OCI-LY3 (cell line): ENCODE measurements around the gene C7orf57.

Source experiments
- H2AFZ ChIP-seq: fragments of 200-600, 300-600 bp; shearing (Covaris generic); 2 replicates; pipeline ENCODE4 v1.6.0; 2014; ENCODE audit warnings: antibody characterized with exemption, low read depth, low read length
- H3K27ac ChIP-seq: fragments of 200-600, 300-600 bp; sonication (generic); 2 replicates; pipeline ENCODE4 v1.5.1; 2014; ENCODE audit warnings: mild to moderate bottlenecking, low read length, moderate library complexity, mixed read lengths
- H3K27me3 ChIP-seq: fragments of 200-600, 300-600 bp; sonication (generic); 2 replicates; pipeline ENCODE4 v1.6.1; 2014; ENCODE audit warnings: low read depth, low read length, mixed read lengths
- H3K36me3 ChIP-seq: fragments of 200-600, 300-600 bp; sonication (generic); replicated peaks from 2 replicates; pipeline ENCODE3; 2014; ENCODE audit warnings: low read depth, low read length, mixed read lengths
- H3K4me1 ChIP-seq: fragments of 300-600, 200-600 bp; sonication (generic); 2 replicates; pipeline ENCODE4 v1.6.1; 2014; ENCODE audit warnings: low read length, mixed read lengths
- H3K4me2 ChIP-seq: fragments of 200-600, 300-600 bp; sonication (generic); 2 replicates; pipeline ENCODE4 v1.6.1; 2014; ENCODE audit warnings: low read length, mixed read lengths
- H3K4me3 ChIP-seq: fragments of 300-600, 200-600 bp; sonication (generic); 2 replicates; pipeline ENCODE4 v1.5.1; 2014; ENCODE audit warnings: antibody characterized with exemption, mild to moderate bottlenecking, low read length, moderate library complexity
- H3K79me2 ChIP-seq: fragments of 300-600, 200-600 bp; shearing (Covaris generic); 2 replicates; pipeline ENCODE4 v1.6.1; 2014; ENCODE audit warnings: mild to moderate bottlenecking, low read length, mixed read lengths
- H3K9ac ChIP-seq: fragments of 300-600, 200-600 bp; shearing (Covaris generic); 2 replicates; pipeline ENCODE4 v1.6.0; 2014; ENCODE audit warnings: mild to moderate bottlenecking, low read length, moderate library complexity
- H3K9me3 ChIP-seq: fragments of 200-600, 300-600 bp; shearing (Covaris generic); 2 replicates; pipeline ENCODE4 v1.6.1; 2014; ENCODE audit warnings: low read length, mixed read lengths; ENCODE audit not compliant: insufficient read depth
- H4K20me1 ChIP-seq: fragments of 200-600, 300-600 bp; sonication (generic); 2 replicates; pipeline ENCODE4 v1.6.1; 2016; ENCODE audit warnings: low read length, mixed read lengths; ENCODE audit not compliant: insufficient read depth
- CTCF ChIP-seq: fragments of 200-600, 300-600 bp; sonication (generic); IDR thresholded peaks from 2 replicates; pipeline ENCODE4 v1.5.1; 2014; ENCODE audit warnings: antibody characterized with exemption, low read length, low read depth
- EZH2phosphoT487 ChIP-seq: fragments of 200-600 bp; shearing (Covaris generic); IDR thresholded peaks from 2 replicates; pipeline ENCODE4 v1.6.1; 2018; ENCODE audit warnings: antibody characterized with exemption, mixed run types, low read depth

C7orf57 gene

GRCh38 chr7:48097521-48098231 lies 62.3 kb downstream of the C7orf57 start:
- Histone ChIP-seq H3K36me3 (no peaks in the 10 kb centered on the region), H3K27me3 (no peaks in the 10 kb centered on the region), H3K4me3 (no peak overlapping the region), H3K4me1 (no peaks in the 10 kb centered on the region), H3K27ac (no peak overlapping the region), H3K79me2 (no peaks in the 10 kb centered on the region), H2AFZ (no peak overlapping the region), H4K20me1 (no peaks in the 10 kb centered on the region), H3K4me2 (no peak overlapping the region), H3K9me3 (no peaks in the 10 kb centered on the region), H3K9ac (no peak overlapping the region)
- TF ChIP-seq CTCF (no peak), EZH2phosphoT487 (no peak)

GRCh38 chr7:48098846-48099245 lies 63.5 kb downstream of the C7orf57 start:
- no peaks in the 10 kb centered on the region for H3K36me3 ChIP-seq
- no peaks in the 10 kb centered on the region for H4K20me1 ChIP-seq
- no peaks in the 10 kb centered on the region for H3K9me3 ChIP-seq
- no peaks in the 10 kb centered on the region for H3K79me2 ChIP-seq
- TF ChIP-seq CTCF (no peak), EZH2phosphoT487 (no peak)
- H3K4me3 ChIP-seq: no peak overlapping the region
- H3K9ac ChIP-seq: no peak overlapping the region
- H3K27ac ChIP-seq: no peak overlapping the region
- H3K4me1 ChIP-seq: no peaks in the 10 kb centered on the region
- H3K27me3 ChIP-seq: no peaks in the 10 kb centered on the region
- no peak overlapping the region for H2AFZ ChIP-seq
- no peak overlapping the region for H3K4me2 ChIP-seq

- Histone ChIP-seq H3K36me3 (no peaks in the 10 kb centered on the region), H4K20me1 (no peaks in the 10 kb centered on the region), H3K9ac (no peak overlapping the region), H2AFZ (no peak overlapping the region), H3K79me2 (no peaks in the 10 kb centered on the region), H3K9me3 (no peaks in the 10 kb centered on the region), H3K4me1 (no peaks in the 10 kb centered on the region), H3K4me3 (no peak overlapping the region), H3K27ac (no peak overlapping the region), H3K27me3 (no peaks in the 10 kb centered on the region), H3K4me2 (no peak overlapping the region)
- no peak for TF ChIP-seq CTCF
- no peak for TF ChIP-seq EZH2phosphoT487
Measured at GRCh38 chr7:48099781-48100180, 64.4 kb downstream of the C7orf57 start.

- Histone ChIP-seq H2AFZ (no peak overlapping the region), H3K4me2 (no peak overlapping the region), H3K27ac (no peak overlapping the region), H3K27me3 (no peaks in the 10 kb centered on the region), H4K20me1 (no peaks in the 10 kb centered on the region), H3K4me3 (no peak overlapping the region), H3K36me3 (no peaks in the 10 kb centered on the region), H3K4me1 (no peaks in the 10 kb centered on the region), H3K79me2 (no peaks in the 10 kb centered on the region), H3K9me3 (no peaks in the 10 kb centered on the region), H3K9ac (no peak overlapping the region)
- no peak for TF ChIP-seq EZH2phosphoT487
- TF ChIP-seq CTCF: no peak
Measured at GRCh38 chr7:48101352-48101751, 66.0 kb downstream of the C7orf57 start.
